ENCODE results near the gene DPH5.

Gene DPH5

DNA sequence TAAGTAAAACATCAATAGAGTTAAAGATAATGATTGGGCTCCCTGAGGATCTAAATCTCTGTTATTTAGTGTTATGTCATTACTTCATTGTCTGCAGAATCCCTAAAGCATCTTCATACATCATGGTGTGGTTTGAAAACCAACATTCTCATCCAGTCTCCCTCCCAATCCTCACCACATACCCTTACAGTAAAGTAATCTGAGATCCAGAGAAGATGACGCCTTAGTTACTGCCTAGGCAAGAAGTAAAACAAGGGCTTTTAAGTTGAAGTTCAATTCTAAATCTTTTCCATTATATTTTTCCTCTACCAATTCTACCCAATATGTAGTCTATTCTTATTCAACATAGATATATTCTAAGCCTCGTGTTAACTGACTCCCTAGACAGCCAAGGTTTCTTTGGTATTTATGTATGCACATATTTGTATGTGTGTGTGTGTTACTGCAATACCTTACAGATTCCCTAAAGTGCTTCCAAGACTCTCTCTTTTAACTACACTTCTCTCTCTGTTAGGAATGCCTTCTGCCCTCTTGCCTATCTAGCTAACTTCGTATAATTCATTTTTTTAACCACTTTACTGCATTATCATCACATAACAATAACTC lies 17.3 kb downstream of the DPH5 start:
- H4K20me1 ChIP-seq (ENCODE audit: insufficient read depth, low read length), result no peaks in the 10 kb centered on the region
- no peaks in the 10 kb centered on the region for H3K79me2 ChIP-seq (ENCODE audit: insufficient read depth, low read length)
- DNase-seq (no peak), ATAC-seq (ENCODE audit: insufficient read depth, low read depth) (no peak)
- H3K9me3 ChIP-seq (ENCODE audit: insufficient read depth, low read length, severe bottlenecking), result no peaks in the 10 kb centered on the region
- H3K4me3 ChIP-seq (ENCODE audit: low read depth in 1 of 2, low read length in 2 of 2), result no peak overlapping the region
- H3K9ac ChIP-seq (ENCODE audit: low read depth, low read length), result no peak overlapping the region
- H2AFZ ChIP-seq (ENCODE audit: low read depth, low read length), result no peak overlapping the region
- H3K36me3 ChIP-seq (ENCODE audit: insufficient read depth, low read length), result peaks cover 32% of the 10 kb centered on the region; the same call in 1 of the 2 replicates
- no peaks in the 10 kb centered on the region for H3K27me3 ChIP-seq (ENCODE audit: insufficient read depth, low read length, poor library complexity)
- no peak overlapping the region for H3K4me2 ChIP-seq (ENCODE audit: insufficient read depth, low read length)
- TF ChIP-seq, protein P1, sequence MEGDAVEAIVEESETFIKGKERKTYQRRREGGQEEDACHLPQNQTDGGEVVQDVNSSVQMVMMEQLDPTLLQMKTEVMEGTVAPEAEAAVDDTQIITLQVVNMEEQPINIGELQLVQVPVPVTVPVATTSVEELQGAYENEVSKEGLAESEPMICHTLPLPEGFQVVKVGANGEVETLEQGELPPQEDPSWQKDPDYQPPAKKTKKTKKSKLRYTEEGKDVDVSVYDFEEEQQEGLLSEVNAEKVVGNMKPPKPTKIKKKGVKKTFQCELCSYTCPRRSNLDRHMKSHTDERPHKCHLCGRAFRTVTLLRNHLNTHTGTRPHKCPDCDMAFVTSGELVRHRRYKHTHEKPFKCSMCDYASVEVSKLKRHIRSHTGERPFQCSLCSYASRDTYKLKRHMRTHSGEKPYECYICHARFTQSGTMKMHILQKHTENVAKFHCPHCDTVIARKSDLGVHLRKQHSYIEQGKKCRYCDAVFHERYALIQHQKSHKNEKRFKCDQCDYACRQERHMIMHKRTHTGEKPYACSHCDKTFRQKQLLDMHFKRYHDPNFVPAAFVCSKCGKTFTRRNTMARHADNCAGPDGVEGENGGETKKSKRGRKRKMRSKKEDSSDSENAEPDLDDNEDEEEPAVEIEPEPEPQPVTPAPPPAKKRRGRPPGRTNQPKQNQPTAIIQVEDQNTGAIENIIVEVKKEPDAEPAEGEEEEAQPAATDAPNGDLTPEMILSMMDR (IDR thresholded peaks at IDR 0.05; ENCODE audit: borderline replicate concordance, extremely low read depth, low read length, poor library complexity, severe bottlenecking), result no peak
- no peak for TF ChIP-seq EZH2 (IDR thresholded peaks at IDR 0.05; ENCODE audit: borderline replicate concordance, low read depth, low read length, severe bottlenecking)
- H3K27ac ChIP-seq (ENCODE audit: low read length), result no peak overlapping the region
- peaks cover 6% of the 10 kb centered on the region; the same call in 1 of the 2 replicates for H3K4me1 ChIP-seq (ENCODE audit: insufficient read depth, low read length)

DNA sequence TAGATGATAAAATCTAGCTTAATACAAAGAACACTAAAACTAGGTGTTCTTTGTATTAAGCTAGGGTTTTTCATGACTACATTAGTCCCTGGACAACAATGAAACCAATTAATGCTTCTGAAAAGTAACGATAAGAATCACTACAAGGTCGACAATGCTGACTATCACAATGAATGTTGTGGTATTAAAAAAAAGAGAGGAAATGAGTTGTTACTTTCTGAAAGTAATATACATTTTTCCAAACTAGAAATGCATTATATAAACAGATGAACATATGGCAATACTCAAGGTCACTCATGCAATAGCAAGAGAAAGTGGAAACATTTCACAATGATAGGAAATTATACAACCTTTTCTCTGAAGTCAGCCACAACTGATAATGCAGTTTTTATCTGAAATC lies 19.0 kb downstream of the DPH5 start:
- H3K79me2 ChIP-seq (ENCODE audit: insufficient read depth, low read length), result no peaks in the 10 kb centered on the region
- H3K36me3 ChIP-seq (ENCODE audit: insufficient read depth, low read length), result peaks cover 23% of the 10 kb centered on the region; the same call in 1 of the 2 replicates
- H3K27ac ChIP-seq (ENCODE audit: low read length), result no peak overlapping the region

DNA sequence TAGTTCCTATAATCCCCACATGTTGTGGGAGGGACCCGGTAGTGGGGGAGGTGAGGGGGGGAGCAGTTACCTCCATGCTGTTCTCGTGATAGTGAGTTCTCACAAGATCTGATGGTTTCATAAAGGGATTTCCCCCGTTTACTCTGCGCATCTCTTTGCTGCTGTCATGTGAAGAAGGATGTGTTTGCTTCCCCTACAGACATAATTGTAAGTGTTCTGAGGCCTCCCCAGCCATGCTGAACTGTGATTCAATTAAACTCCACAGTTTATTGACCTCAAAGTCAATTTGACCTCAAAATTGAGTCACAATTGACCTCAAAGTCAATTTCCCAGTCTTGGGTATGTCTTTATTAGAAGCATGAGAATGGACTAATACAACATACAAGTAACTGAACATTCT lies 19.7 kb downstream of the DPH5 start:
- H2AFZ ChIP-seq (ENCODE audit: low read depth, low read length), result no peak overlapping the region
- peaks cover 4% of the 10 kb centered on the region; the same call in 1 of the 2 replicates for H3K4me1 ChIP-seq (ENCODE audit: insufficient read depth, low read length)
- no peak overlapping the region for H3K27ac ChIP-seq (ENCODE audit: low read length)
- H3K4me3 ChIP-seq (ENCODE audit: low read depth in 1 of 2, low read length in 2 of 2), result no peak overlapping the region
- peaks cover 23% of the 10 kb centered on the region for H3K36me3 ChIP-seq (ENCODE audit: insufficient read depth, low read length)
- ATAC-seq (ENCODE audit: insufficient read depth, low read depth) (no peak), DNase-seq (no peak)
- H3K9me3 ChIP-seq (ENCODE audit: insufficient read depth, low read length, severe bottlenecking), result no peaks in the 10 kb centered on the region
- H4K20me1 ChIP-seq (ENCODE audit: insufficient read depth, low read length), result no peaks in the 10 kb centered on the region
- H3K4me2 ChIP-seq (ENCODE audit: insufficient read depth, low read length), result no peak overlapping the region
- no peaks in the 10 kb centered on the region for H3K79me2 ChIP-seq (ENCODE audit: insufficient read depth, low read length)
- no peak overlapping the region for H3K9ac ChIP-seq (ENCODE audit: low read depth, low read length)
- TF ChIP-seq, protein P1 (IDR thresholded peaks at IDR 0.05; ENCODE audit: borderline replicate concordance, extremely low read depth, low read length, poor library complexity, severe bottlenecking), result no peak
- no peak for TF ChIP-seq EZH2 (IDR thresholded peaks at IDR 0.05; ENCODE audit: borderline replicate concordance, low read depth, low read length, severe bottlenecking)
- H3K27me3 ChIP-seq (ENCODE audit: insufficient read depth, low read length, poor library complexity), result no peaks in the 10 kb centered on the region

More for the DNA sequence above, 19.0 kb downstream of the DPH5 start:
- H3K4me1 ChIP-seq (ENCODE audit: insufficient read depth, low read length), result peaks cover 4% of the 10 kb centered on the region; the same call in 1 of the 2 replicates
- H2AFZ ChIP-seq (ENCODE audit: low read depth, low read length), result no peak overlapping the region
- H3K9me3 ChIP-seq (ENCODE audit: insufficient read depth, low read length, severe bottlenecking), result no peaks in the 10 kb centered on the region
- DNase-seq (no peak), ATAC-seq (ENCODE audit: insufficient read depth, low read depth) (no peak)
- no peak overlapping the region for H3K4me2 ChIP-seq (ENCODE audit: insufficient read depth, low read length)
- no peaks in the 10 kb centered on the region for H3K27me3 ChIP-seq (ENCODE audit: insufficient read depth, low read length, poor library complexity)
- no peak overlapping the region for H3K9ac ChIP-seq (ENCODE audit: low read depth, low read length)
- no peak overlapping the region for H3K4me3 ChIP-seq (ENCODE audit: low read depth in 1 of 2, low read length in 2 of 2)
- TF ChIP-seq, protein P1 (IDR thresholded peaks at IDR 0.05; ENCODE audit: borderline replicate concordance, extremely low read depth, low read length, poor library complexity, severe bottlenecking), result no peak
- no peak for TF ChIP-seq EZH2 (IDR thresholded peaks at IDR 0.05; ENCODE audit: borderline replicate concordance, low read depth, low read length, severe bottlenecking)
- H4K20me1 ChIP-seq (ENCODE audit: insufficient read depth, low read length), result no peaks in the 10 kb centered on the region
